Right atrium auricular region (tissue), 2 donors: ENCODE data around the gene DOCK4. TPM values are rescaled to one million over a fixed set of nuclear protein-coding genes. Genes with fewer than 3 reads are reported as not detected.
"Not testable (repeated sequence)": the region's sequence is repeated elsewhere in the genome, so short reads cannot be mapped to it uniquely, and the experiment has no call there.

Experiments
- DNase-seq: peaks from one replicate; pipeline ENCODE4 v3.0.0-alpha.2; 2019; ENCODE audit warnings: low spot score
- H3K27ac ChIP-seq, 2 donors: fragments of 200-600 bp; sonication (generic); 1 replicate in 1 of 2; 2 replicates in 1 of 2; pipeline ENCODE4 v1.5.1; 2016 to 2019
- H3K27me3 ChIP-seq, 2 donors: fragments of 200-600 bp; sonication (generic); one replicate each; pipeline versions ENCODE4 v1.5.1 to v1.6.0; 2017 to 2019
- H3K36me3 ChIP-seq: fragments of 200-600 bp; sonication (generic); one replicate; pipeline ENCODE4 v1.5.1; 2016
- H3K4me1 ChIP-seq, 2 donors: fragments of 200-600 bp; sonication (generic); one replicate each; pipeline versions ENCODE4 v1.5.1 to v1.6.0; 2017 to 2019
- H3K4me3 ChIP-seq, 2 donors: fragments of 200-600 bp; sonication (generic); 1 replicate in 1 of 2; 2 replicates in 1 of 2; pipeline ENCODE4 v1.5.1; 2017 to 2019; ENCODE audit warnings: mild to moderate bottlenecking in 1 of 2, moderate library complexity in 1 of 2
- H3K9me3 ChIP-seq, 2 donors: fragments of 200-600 bp; sonication (generic); one replicate each; pipeline ENCODE4 v1.5.1; 2019
- CTCF ChIP-seq, 2 donors: fragments of 200-600 bp; sonication (generic); IDR thresholded peaks; one replicate each; pipeline ENCODE4 v1.5.1; 2019; ENCODE audit warnings: antibody characterized with exemption in 2 of 2
- total RNA-seq, 2 donors: library from RNA; depleted of rRNA; stranded (reverse); fragments of >200 nt; gene quantifications; one replicate each; pipeline ENCODE4 v1.1.0, GENCODE V29; 2016

Gene DOCK4
- total RNA-seq, 2 donors from 2014 or later: 12.3 to 17.8 TPM

- no peaks in the 10 kb centered on the region for H3K27me3 ChIP-seq
- DNase-seq: no peak
- H3K4me3 ChIP-seq: no peak overlapping the region
- TF ChIP-seq CTCF (IDR thresholded peaks at IDR 0.05): no peak
- peak overlapping the region in 1 of 2 donors; percentile 1 for H3K27ac ChIP-seq
- peaks cover 0 to 33% of the 10 kb centered on the region in 2 donors for H3K4me1 ChIP-seq
- H3K36me3 ChIP-seq: no peaks in the 10 kb centered on the region
- H3K9me3 ChIP-seq: no peaks in the 10 kb centered on the region
These were observed 76.4 kb downstream of the DOCK4 start for GRCh38 chr7:112129655-112130323.

GRCh38 chr7:112128461-112129425 is 77.5 kb downstream of the DOCK4 start:
- H3K4me1 ChIP-seq: peaks cover 0 to 33% of the 10 kb centered on the region in 2 donors
- H3K9me3 ChIP-seq, H3K4me3 ChIP-seq, DNase-seq, H3K36me3 ChIP-seq, H3K27me3 ChIP-seq, H3K27ac ChIP-seq: not testable (repeated sequence)

GRCh38 chr7:112128041-112128440 is 78.2 kb downstream of the DOCK4 start:
- H3K36me3 ChIP-seq, H3K9me3 ChIP-seq, H3K4me3 ChIP-seq, H3K27me3 ChIP-seq, H3K27ac ChIP-seq, DNase-seq: not testable (repeated sequence)
- H3K4me1 ChIP-seq: peaks cover 0 to 29% of the 10 kb centered on the region in 2 donors

- no peaks in the 10 kb centered on the region for H3K36me3 ChIP-seq
- H3K27ac ChIP-seq: no peak overlapping the region
- no peak for TF ChIP-seq CTCF (IDR thresholded peaks at IDR 0.05)
- no peak overlapping the region for H3K4me3 ChIP-seq
- H3K9me3 ChIP-seq: no peaks in the 10 kb centered on the region
- no peak for DNase-seq
- H3K4me1 ChIP-seq: peaks cover 0 to 7% of the 10 kb centered on the region in 2 donors
- H3K27me3 ChIP-seq: no peaks in the 10 kb centered on the region
These were observed 80.9 kb downstream of the DOCK4 start for GRCh38 chr7:112125250-112125649.

GRCh38 chr7:112124061-112124766 is 82.0 kb downstream of the DOCK4 start:
- Histone ChIP-seq H3K4me3 (no peak overlapping the region), H3K27me3 (no peaks in the 10 kb centered on the region), H3K36me3 (no peaks in the 10 kb centered on the region), H3K4me1 (peaks cover 0 to 3% of the 10 kb centered on the region in 2 donors), H3K9me3 (no peaks in the 10 kb centered on the region), H3K27ac (no peak overlapping the region)
- no peak for TF ChIP-seq CTCF (IDR thresholded peaks at IDR 0.05)
- no peak for DNase-seq

GRCh38 chr7:112122798-112123197 is 83.4 kb downstream of the DOCK4 start:
- H3K36me3 ChIP-seq: no peaks in the 10 kb centered on the region
- no peaks in the 10 kb centered on the region for H3K4me1 ChIP-seq
- no peak overlapping the region for H3K4me3 ChIP-seq
- no peaks in the 10 kb centered on the region for H3K9me3 ChIP-seq
- no peaks in the 10 kb centered on the region for H3K27me3 ChIP-seq
- TF ChIP-seq CTCF (IDR thresholded peaks at IDR 0.05): no peak
- H3K27ac ChIP-seq: no peak overlapping the region
- DNase-seq: no peak
